GM12891 (cell line): Measurements from ENCODE around the gene E2F1.

Source experiments
- PAX5 ChIP-seq: IDR thresholded peaks from 2 replicates; pipeline ENCODE4 v1.6.1; 2011; ENCODE audit warnings: low read length, moderate library complexity, mild to moderate bottlenecking; ENCODE audit not compliant: insufficient read depth, severe bottlenecking
- POLR2A ChIP-seq: IDR thresholded peaks from 2 replicates; pipeline ENCODE4 v1.6.1; 2011; ENCODE audit warnings: low read depth, low read length, control low read depth
- POLR2AphosphoS5 ChIP-seq: IDR thresholded peaks from 2 replicates; pipeline ENCODE4 v1.6.1; 2011; ENCODE audit warnings: low read depth, low read length, control low read depth
- SPI1 ChIP-seq: IDR thresholded peaks from 2 replicates; pipeline ENCODE4 v1.6.1; 2011; ENCODE audit warnings: low read depth, low read length, control low read depth
- TAF1 ChIP-seq: IDR thresholded peaks from 2 replicates; pipeline ENCODE4 v1.6.1; 2011; ENCODE audit warnings: low read depth, low read length, control low read depth

DNA sequence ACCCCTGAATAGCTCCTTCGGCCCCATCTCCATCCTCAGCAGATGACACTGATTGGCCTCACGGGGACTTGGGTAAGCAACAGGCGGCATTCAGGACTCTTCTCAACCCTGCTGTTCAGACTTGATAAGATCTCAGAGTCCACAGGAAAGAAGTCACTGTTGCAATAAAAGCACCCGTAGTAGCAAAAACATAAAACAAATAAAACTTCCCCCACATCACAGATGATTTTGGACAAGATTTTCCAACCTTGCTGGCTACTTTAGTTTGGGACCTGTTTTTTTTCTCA lies 41.2 kb downstream of the E2F1 start:
- TF ChIP-seq POLR2A (no peak), TAF1 (no peak), POLR2AphosphoS5 (no peak), PAX5 (no peak), SPI1 (no peak)
